T-helper 1 cell (primary cell): ENCODE measurements around the gene ANTXR1.
"Not testable (repeated sequence)": the region's sequence is repeated elsewhere in the genome, so short reads cannot be mapped to it uniquely, and the experiment has no call there.

Source experiments
- DNase-seq, 5 donors: peaks; one replicate each; pipeline ENCODE4 v3.0.0-alpha.2; 2012 to 2020

The ANTXR1 gene

GRCh38 chr2:69167469-69167822, 154.5 kb downstream of the ANTXR1 start:
- no peak for DNase-seq

DNA sequence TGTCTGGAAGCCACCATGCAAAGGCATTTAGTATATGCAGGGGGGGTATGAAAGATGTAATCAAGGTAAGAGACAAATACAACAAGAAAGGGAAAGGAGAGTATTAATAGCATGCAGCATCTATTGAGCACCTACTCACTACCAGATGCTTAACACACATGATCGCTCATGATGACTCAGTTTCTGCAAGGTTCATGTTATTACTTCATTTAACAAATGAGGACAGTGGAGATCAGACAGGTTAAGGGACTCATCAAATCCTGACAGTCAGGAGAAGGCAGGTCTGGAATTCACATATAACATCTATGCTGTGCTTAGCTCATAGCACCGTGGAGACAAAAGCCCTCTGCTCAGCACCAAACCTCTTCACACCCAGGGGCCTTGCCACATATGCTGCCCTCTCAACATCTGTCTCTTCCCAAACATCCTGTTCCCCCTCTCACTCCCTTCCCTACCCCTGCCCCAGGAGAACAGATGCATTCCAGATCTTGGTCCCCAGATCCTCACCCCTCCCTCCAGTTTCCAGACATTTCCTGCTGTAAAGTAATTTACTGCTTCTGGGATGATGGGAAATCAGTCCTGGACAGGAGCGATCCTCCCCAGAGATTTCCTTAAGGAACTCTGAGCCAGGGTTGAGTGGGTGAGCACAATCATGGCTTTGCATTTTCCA, 155.3 kb downstream of the ANTXR1 start:
- DNase-seq = no peak

- no peak for DNase-seq
These were observed 156.1 kb downstream of the ANTXR1 start for GRCh38 chr2:69168950-69169654.

- DNase-seq = no peak
These were observed 156.8 kb downstream of the ANTXR1 start for GRCh38 chr2:69169655-69170389.

- DNase-seq = no peak
These were observed 157.7 kb downstream of the ANTXR1 start for GRCh38 chr2:69170661-69171060.

DNA sequence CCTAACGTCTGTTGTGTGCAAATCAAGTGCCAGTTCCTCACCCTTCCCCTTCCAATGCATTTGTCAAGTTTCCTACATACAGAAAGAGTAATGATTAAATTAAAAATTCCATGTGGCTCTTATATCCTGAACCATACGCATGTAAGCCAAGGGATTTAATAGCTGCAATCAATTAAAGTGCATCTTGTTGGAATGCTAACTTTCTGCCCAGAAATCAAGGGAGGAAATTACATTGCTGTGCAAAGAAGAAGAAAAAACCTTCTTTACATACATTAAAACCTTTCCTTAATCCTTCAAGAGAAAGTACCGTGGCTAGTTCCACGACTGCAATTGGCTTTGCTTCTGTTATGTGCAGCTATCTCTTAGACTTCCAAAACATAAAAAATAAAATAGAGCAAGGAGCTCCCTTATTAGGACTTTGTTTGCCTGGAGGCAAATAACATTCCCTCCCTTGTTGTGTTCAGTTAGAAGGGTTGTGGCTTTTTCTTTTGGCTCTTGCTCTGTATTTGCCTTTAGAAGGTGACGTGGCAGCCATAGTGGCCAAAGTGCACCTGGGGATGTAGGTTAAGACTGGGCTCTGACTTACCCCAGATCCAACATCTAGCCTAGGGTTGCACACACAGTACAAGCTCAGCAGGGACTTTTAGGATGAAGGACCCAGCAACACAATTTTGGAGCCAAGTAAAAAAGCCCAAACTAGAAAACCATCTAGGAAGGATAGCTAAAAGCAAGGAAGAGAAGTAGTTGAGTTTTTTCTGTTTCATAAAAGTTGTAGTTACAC, 158.3 kb downstream of the ANTXR1 start:
- DNase-seq = no peak

DNA sequence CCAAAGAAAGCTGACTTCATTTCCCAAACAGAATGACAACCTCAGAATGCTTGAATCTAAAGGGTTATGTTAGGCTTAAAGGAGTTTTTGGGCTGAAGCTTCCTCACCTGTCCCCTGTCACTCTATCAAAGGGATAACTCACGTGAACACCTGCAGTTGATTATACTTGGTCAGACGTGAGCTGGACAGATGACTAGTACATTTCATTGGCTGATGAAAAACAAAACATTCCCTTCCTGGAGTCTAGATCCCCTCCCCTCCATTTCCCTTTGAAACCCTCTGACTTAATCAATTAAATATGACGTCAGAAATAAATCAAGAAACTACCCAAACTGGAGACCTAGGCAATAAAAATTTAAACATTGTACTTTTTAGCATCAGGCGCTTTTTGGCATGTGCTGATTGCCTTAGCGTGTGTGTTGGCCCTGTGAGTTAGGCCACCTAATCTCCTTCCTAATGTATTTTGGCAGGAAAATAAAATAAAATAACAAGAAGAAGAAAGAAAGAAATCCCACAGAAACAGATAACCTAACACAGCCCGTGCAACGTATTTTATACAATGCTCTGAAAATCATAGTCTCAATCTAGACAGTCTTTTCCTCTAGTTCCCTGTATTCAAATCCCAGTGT, 159.0 kb downstream of the ANTXR1 start:
- DNase-seq = no peak

DNA sequence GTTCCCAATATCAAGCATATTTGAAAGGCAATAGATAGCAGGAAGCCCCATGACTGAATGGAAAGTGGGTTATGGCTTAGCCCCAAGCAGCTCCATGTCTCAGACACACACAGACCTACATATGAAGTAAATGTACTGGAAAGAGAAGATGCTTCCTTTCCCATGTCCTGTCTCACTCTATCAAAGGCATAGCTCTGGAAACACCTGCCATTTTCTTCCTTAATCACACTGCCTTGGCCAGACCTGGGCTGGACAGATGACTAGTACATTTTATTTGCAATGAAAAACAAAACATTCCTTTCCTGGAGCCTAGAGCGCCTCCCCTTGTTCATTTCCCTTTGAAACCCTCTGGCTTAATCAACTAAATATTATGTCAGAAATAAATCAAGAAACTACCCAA, 160.7 kb downstream of the ANTXR1 start:
- DNase-seq = no peak

DNA sequence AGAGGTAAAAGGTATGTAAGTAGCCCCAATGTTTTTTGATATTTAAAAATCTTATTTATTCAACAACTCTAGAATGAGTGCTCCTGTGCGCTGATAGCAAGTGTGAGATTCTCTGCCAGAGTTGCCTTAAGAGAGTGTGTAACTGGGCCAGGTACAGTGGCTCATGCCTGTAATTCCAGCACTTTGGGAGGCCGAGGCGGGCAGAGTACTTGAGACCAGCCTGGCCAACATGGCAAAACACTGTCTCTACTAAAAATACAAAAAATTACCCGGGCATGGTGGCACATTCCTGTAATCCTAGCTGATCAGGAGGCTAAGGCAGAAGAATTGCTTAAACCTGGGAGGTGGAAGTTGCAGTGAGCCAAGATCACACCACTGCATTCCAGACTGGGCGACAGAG, 161.2 kb downstream of the ANTXR1 start:
- DNase-seq = not testable (repeated sequence)

GRCh38 chr2:69175790-69176715, 163.1 kb downstream of the ANTXR1 start:
- DNase-seq = no peak

DNA sequence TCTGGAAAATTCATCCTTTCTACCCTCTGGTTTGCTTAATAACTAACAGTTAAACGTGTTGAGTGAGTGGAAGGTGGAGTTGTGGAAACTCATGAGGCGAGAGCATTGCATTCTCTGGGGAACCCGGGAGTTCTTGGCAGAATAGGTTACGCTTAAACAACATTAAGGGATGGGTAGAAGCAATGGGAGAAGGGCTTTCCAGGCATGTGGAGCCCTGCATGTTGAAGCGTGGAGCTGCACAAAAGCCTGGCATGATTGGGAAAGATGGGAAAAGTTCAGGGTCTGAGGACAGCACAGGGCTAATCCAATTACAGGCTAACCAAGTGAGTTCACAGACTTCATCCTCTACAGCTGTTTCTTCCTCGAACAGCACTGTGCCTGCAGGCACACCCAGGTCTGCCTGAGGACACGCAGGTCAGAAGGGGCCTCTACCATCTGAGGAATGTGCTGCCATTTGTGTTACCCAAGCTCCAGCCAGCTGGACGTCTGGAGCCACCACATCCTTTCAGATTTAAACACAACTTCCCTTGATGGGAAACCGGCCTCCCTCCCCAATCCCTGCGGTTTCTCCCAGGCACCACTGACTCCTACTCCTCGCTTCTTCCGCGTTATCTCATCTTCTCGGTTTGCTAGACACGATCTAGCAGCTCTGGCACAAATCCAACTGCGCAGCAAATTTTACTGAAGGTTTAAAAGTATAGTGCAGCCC, 164.2 kb downstream of the ANTXR1 start:
- DNase-seq = no peak

DNA sequence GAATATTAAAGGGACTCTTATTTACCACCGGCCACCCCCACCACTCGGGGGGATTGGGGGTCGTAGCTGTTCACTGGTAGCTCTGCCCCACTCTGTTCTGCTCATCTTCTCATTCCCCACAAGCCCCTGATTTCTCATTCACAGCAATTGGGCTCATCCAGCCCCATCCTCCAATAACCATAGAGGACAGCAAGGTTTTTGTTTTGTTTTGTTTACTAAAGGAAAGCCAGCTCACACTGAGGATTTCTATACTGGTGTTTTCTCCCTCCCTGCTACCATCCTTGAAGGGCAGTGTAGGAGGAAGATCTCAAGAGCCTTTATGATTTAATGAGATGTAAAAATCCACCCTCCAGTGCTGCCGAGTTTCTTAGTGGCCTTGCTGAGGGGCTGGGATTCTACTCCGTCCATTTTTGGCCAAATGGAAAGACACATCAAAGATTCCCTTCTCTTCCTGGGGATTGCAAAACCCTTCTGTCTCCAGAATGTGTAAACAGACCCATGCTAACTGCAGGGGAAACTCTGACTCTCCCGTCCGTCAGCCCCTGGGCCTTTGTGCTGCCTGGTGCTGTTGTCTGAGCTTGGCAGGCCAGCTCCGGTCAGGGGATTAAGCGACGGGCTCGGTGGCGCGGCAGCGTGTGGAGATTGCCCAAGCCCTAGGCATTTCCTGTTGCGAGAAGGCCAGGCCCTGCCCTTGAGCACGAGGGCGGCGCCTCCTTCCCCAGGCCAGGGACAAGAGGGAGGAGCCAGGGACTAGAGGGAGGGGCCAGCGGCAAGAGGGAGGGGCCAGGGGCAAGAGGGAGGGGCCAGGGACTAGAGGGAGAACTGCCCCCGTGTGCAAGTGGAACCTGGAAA, 165.0 kb downstream of the ANTXR1 start:
- DNase-seq = no peak

DNA sequence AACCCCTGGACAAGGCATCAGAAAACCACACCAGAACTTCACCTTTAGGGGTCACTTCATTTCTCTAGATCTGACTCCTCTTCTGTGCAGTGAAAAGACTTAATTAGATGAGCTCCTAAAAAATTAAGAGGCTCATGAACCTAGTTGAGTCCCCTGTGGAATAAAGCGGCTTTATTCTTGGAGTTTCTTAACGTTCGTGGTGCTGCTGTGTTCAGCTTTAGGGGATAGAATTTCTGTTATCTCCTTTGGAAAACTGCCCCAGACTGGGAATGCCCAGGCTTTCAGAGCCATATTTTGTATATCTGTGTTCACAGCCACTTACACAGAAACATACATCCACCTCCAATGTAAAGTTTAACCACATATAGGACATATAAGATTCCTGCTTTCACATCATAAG, 165.8 kb downstream of the ANTXR1 start:
- no peak for DNase-seq

GRCh38 chr2:69180227-69180626, 167.2 kb downstream of the ANTXR1 start:
- DNase-seq = no peak

DNA sequence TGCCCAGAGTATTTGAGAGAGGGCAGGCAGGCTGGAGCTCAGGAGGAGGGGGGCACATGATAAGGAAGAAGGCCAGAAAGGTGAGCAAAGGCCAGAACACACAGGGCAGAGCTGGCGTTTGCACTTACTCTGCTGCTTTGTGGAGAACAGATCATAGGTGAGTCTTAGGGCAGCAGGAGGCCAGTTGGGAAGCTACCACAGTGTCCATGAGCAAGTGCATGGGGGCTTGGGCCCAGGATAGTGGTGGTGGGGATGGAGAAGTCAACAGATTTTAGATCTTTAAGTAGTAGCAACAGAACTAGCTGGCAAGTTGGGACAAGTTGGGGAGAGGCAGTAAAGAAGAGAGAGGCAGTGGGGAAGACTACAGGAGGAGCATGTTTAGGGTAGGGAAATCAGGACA, 168.0 kb downstream of the ANTXR1 start:
- no peak for DNase-seq

DNA sequence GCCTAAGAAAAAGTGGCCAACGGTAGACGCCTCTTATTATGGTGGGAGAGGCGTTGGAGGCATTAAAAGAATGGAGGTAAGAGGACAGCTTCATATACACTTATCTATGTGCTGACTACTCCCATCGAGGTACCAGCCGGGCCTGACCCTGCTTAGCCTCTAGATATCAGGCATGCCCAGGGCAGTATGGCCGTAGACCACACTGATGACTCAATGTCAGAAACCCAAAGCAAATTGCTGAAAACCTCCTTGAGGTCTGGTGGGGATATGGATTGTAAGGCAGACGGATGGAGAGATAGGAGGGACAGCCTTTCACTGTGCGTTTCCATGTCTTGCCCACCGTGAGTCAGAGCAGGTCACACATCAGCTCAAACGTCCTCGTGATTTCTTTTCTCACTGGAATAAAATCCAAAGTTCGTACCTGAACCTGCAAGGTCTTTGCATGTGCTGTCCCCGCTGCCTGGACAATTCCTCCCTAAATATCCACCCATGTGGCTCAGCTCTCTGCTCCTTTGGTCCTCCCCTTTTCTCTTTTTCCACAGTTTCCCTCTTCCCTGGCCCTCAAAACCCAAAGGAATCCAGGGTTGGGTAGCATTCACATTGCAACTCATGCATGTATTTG, 168.9 kb downstream of the ANTXR1 start:
- DNase-seq = no peak

DNA sequence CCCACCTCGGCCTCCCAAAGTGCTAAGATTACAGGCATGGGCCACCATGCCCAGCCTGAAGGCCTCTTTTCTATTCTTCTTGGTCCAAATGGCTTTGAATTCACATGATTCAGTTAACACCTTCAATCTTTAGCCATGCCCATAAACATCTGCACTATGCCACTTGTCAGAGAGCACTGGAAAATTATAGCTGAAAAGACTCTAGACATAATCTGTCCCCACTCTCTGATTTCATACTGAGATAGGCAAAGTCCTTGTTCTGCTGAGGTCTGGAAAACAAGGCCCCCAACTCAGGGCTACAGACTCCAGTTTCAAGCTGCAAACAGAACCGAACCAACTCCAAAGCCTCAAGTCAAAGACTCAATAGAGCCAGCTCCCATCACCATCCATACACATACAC, 170.7 kb downstream of the ANTXR1 start:
- DNase-seq = no peak

DNA sequence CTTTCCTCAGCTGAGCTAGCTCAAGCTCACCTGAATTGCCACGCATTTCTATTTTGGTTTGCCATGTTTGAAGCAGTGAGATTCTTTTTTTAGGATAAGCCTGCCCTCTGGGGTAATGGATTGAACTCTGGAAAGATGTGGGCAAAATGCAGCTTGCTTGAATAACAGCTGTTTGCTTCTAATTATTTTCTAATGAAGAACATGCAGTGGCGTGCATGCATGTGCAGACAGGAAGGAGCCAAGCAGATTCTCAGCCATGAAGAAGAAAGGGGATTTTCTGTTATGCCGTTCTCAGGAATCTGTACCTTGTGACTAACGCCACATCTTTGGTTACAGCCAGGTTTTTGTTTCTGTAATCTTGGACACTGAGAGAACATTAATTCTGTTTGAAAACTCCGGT, 171.2 kb downstream of the ANTXR1 start:
- no peak for DNase-seq

DNA sequence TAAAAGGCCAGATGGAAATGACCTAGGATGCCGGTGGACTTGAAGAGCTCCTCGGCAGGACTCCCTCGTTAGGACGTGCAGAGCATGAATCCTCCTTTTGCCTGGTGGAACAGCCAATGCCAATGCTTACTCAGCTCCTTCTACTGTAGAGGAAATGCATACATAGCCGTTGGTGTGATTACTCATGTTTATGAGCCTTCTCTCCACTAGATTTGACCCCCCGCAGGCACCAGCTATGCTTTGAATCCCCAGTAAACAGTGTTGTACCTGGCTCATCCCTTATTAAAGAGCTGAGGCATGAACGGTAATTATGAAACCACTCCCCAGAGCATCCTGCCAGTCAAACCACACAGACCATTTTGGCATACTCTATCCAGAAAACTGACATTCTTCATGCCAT, 172.8 kb downstream of the ANTXR1 start:
- no peak for DNase-seq

DNA sequence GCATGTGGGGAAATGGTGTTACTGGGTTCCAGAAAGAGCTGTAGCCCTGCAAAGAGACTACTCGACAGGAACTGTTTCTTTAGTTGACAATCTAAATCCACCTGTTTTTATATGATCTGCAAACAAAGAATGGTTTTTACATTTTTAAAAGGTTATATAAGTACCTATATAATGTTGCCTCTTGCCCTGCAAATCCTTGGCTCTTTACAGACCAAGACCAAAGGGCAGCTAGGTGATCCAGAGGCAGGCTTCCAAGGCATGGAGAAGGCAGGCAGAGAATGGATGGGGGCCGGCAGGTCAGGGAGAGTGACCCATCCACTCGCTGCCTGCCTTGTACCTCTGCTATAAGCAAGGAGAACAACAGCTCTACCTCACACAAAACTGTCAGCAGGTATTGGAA, 173.6 kb downstream of the ANTXR1 start:
- DNase-seq = no peak
